ENCODE results near the gene BPIFB6. TPM values are rescaled to one million over a fixed set of nuclear protein-coding genes. Genes with fewer than 3 reads are reported as not detected.

The BPIFB6 gene
- total and polyA plus RNA-seq, 10 donors: not detected

DNA sequence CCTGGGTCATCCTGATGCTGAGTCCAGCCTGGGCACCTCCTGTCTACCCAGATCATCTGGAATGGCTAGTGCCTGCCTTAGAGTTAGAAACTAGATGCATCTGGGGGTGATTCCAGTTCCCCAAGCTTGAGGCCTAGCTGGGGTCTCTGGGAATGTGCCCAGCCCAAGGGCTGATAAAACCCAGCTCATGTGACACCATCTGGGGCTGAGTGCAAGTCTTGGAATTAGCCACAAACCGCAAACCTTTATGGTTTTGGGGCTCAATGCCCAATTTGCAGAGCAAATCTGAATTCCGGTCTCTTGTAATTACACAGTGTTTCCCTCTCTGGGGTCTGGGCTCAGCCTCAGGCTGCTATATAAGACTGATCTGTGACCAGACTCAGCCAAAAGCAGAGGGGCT, 47.8 kb downstream of the BPIFB6 start, which contains the start of gene BPIFB4:
Gene BPIFB4, plus strand, starts transcription at position 385 of the 400 bp plus-strand sequence. CDS start 1,884 bp downstream, outside the sequence.
- H3K4me3 ChIP-seq: no peak within 1 kb of the TSS
- H3K4me1 ChIP-seq: no peaks in the 10 kb centered on the region
- peak; percentile 41 for DNase-seq
- H3K27ac ChIP-seq: no peak within 1 kb of the TSS
- no peaks in the 10 kb centered on the region for H3K36me3 ChIP-seq
- intact Hi-C loops (cut with DNase I; ENCODE audit: low total_unique reads): no loop called here
- no peak for TF ChIP-seq POLR2AphosphoS5 (IDR thresholded peaks at IDR 0.05)
- TF ChIP-seq, protein P1, sequence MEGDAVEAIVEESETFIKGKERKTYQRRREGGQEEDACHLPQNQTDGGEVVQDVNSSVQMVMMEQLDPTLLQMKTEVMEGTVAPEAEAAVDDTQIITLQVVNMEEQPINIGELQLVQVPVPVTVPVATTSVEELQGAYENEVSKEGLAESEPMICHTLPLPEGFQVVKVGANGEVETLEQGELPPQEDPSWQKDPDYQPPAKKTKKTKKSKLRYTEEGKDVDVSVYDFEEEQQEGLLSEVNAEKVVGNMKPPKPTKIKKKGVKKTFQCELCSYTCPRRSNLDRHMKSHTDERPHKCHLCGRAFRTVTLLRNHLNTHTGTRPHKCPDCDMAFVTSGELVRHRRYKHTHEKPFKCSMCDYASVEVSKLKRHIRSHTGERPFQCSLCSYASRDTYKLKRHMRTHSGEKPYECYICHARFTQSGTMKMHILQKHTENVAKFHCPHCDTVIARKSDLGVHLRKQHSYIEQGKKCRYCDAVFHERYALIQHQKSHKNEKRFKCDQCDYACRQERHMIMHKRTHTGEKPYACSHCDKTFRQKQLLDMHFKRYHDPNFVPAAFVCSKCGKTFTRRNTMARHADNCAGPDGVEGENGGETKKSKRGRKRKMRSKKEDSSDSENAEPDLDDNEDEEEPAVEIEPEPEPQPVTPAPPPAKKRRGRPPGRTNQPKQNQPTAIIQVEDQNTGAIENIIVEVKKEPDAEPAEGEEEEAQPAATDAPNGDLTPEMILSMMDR (IDR thresholded peaks at IDR 0.05 in 8 of 11, conservative IDR thresholded peaks at IDR 0.05 in 3 of 11): no peak
- no peak for TF ChIP-seq POLR2A (IDR thresholded peaks at IDR 0.05)
- 75 to 92% (median 87%) methylated on average over 1 to 2 of the region's 2 CpGs for WGBS, 5 donors
- H3K9me3 ChIP-seq: no peaks in the 10 kb centered on the region
- peaks cover 0 to 15% (median 0%) of the 10 kb centered on the region in 7 donors for H3K27me3 ChIP-seq (replicated peaks in 1 of 7)

- H3K27me3 ChIP-seq (replicated peaks in 1 of 7): peaks cover 0 to 12% (median 0%) of the 10 kb centered on the region in 7 donors
- H3K27ac ChIP-seq: no peak overlapping the region
- no peaks in the 10 kb centered on the region for H3K4me1 ChIP-seq
- no peak overlapping the region for H3K4me3 ChIP-seq
- TF ChIP-seq POLR2AphosphoS5 (IDR thresholded peaks at IDR 0.05): no peak
- intact Hi-C loops (cut with DNase I; ENCODE audit: low total_unique reads): no loop called here
- H3K9me3 ChIP-seq: no peaks in the 10 kb centered on the region
- 55 to 80% (median 75%) methylated on average over 5 to 7 of the region's 7 CpGs for WGBS, 5 donors
- H3K36me3 ChIP-seq: no peaks in the 10 kb centered on the region
- peak; percentile 48 for DNase-seq
These were observed 50.1 kb downstream of the BPIFB6 start for GRCh38 chr20:33081411-33082154.

DNA sequence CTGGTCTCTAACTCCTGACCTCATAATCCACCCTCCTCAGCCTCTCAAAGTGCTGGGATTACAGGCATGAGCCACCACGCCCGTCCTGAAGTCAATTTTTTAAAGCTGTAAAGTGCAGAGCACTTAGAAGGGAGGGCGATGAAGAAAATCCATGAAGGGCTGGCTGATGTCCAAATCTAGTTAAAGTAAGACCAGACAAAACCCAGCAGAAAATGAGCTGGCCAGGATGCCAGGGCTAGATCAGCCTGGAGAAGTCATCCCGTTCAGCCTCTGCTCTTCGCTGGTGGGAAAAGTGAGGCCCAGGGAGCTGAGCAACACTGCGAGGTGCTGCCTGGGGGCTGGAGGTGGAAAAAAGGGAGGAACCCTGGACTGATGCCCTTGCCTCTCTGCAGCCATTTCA, 51.1 kb downstream of the BPIFB6 start:
- H3K36me3 ChIP-seq: no peaks in the 10 kb centered on the region
- no peak overlapping the region for H3K27ac ChIP-seq
- no peaks in the 10 kb centered on the region for H3K9me3 ChIP-seq
- H3K27me3 ChIP-seq (replicated peaks in 1 of 7): peaks cover 0 to 4% (median 0%) of the 10 kb centered on the region in 7 donors
- H3K4me1 ChIP-seq: no peaks in the 10 kb centered on the region
- intact Hi-C loops (cut with DNase I; ENCODE audit: low total_unique reads): no loop called here
- TF ChIP-seq POLR2A (IDR thresholded peaks at IDR 0.05): no peak
- TF ChIP-seq, protein P1 (IDR thresholded peaks at IDR 0.05 in 8 of 11, conservative IDR thresholded peaks at IDR 0.05 in 3 of 11): no peak
- TF ChIP-seq POLR2AphosphoS5 (IDR thresholded peaks at IDR 0.05): no peak
- WGBS, 5 donors: 70 to 84% (median 76%) methylated on average over 6 of the region's 6 CpGs
- peak; percentile 16 for DNase-seq
- H3K4me3 ChIP-seq: no peak overlapping the region

GRCh38 chr20:33083544-33084340, 52.3 kb downstream of the BPIFB6 start:
- peak; percentile 62 for DNase-seq
- Histone ChIP-seq H3K4me3 (no peak overlapping the region), H3K4me1 (no peaks in the 10 kb centered on the region), H3K27ac (no peak overlapping the region), H3K36me3 (no peaks in the 10 kb centered on the region), H3K9me3 (no peaks in the 10 kb centered on the region), H3K27me3 (replicated peaks in 1 of 7) (no peaks in the 10 kb centered on the region)
- WGBS, 5 donors: 79 to 95% (median 90%) methylated on average over 16 to 20 of the region's 20 CpGs
- intact Hi-C loops (cut with DNase I; ENCODE audit: low total_unique reads): no loop called here
- TF ChIP-seq, protein P1 (IDR thresholded peaks at IDR 0.05 in 8 of 11, conservative IDR thresholded peaks at IDR 0.05 in 3 of 11): no peak
- TF ChIP-seq POLR2A (IDR thresholded peaks at IDR 0.05) (no peak), POLR2AphosphoS5 (IDR thresholded peaks at IDR 0.05) (no peak)
